Breast epithelium (tissue), 3 donors: ENCODE measurements around the gene HRK.

Experiments
- POLR2A ChIP-seq: fragments of 450-650 bp; IDR thresholded peaks from one replicate; pipeline ENCODE4 v1.6.1; 2016; ENCODE audit warnings: antibody characterized with exemption, mild to moderate bottlenecking, moderate library complexity
- TF ChIP-seq, protein P1 (sequence below), 3 donors: fragments of 450-650 bp; IDR thresholded peaks; one replicate each; pipeline ENCODE4 v1.5.1; 2016 to 2017; ENCODE audit warnings: antibody characterized with exemption in 3 of 3, mild to moderate bottlenecking in 3 of 3, moderate library complexity in 3 of 3

- TF ChIP-seq, protein P1, sequence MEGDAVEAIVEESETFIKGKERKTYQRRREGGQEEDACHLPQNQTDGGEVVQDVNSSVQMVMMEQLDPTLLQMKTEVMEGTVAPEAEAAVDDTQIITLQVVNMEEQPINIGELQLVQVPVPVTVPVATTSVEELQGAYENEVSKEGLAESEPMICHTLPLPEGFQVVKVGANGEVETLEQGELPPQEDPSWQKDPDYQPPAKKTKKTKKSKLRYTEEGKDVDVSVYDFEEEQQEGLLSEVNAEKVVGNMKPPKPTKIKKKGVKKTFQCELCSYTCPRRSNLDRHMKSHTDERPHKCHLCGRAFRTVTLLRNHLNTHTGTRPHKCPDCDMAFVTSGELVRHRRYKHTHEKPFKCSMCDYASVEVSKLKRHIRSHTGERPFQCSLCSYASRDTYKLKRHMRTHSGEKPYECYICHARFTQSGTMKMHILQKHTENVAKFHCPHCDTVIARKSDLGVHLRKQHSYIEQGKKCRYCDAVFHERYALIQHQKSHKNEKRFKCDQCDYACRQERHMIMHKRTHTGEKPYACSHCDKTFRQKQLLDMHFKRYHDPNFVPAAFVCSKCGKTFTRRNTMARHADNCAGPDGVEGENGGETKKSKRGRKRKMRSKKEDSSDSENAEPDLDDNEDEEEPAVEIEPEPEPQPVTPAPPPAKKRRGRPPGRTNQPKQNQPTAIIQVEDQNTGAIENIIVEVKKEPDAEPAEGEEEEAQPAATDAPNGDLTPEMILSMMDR (IDR thresholded peaks at IDR 0.05): no peak
- TF ChIP-seq POLR2A: no peak
Measured at GRCh38 chr12:116859079-116859478, 22.2 kb downstream of the HRK start.
